Esophagus squamous epithelium (tissue), 5 donors: Measurements from ENCODE around the gene RPL35. TPM values are rescaled to one million over a fixed set of nuclear protein-coding genes. Genes with fewer than 3 reads are reported as not detected.

Source experiments
- DNase-seq: peaks from one replicate; lab custom pipeline; 2025; lab: John Stamatoyannopoulos, UW
- H3K27ac ChIP-seq, 4 donors: fragments of 200-600 bp; sonication (generic); one replicate each; pipeline ENCODE4 v1.5.1; 2016 to 2019; ENCODE audit warnings: mild to moderate bottlenecking in 1 of 4
- H3K27me3 ChIP-seq, 4 donors: fragments of 200-600 bp; sonication (generic); 1 replicate in 3 of 4; 2 replicates in 1 of 4; pipeline versions ENCODE4 v1.5.1 to v1.6.0; 2017 to 2021; ENCODE audit warnings: antibody characterized with exemption in 1 of 4
- H3K36me3 ChIP-seq, 3 donors: fragments of 200-600 bp; sonication (generic); one replicate each; pipeline ENCODE4 v1.5.1; 2016 to 2019
- H3K4me1 ChIP-seq, 3 donors: fragments of 200-600 bp; sonication (generic); one replicate each; pipeline ENCODE4 v1.5.1; 2017 to 2019
- H3K4me3 ChIP-seq, 4 donors: fragments of 200-600 bp; sonication (generic); 1 replicate in 3 of 4; 2 replicates in 1 of 4; pipeline ENCODE4 v1.5.1; 2016 to 2019; ENCODE audit warnings: mild to moderate bottlenecking in 2 of 4, moderate library complexity in 1 of 4
- H3K9me3 ChIP-seq, 3 donors: fragments of 200-600 bp; sonication (generic); one replicate each; pipeline ENCODE4 v1.5.1; 2016 to 2019
- CTCF ChIP-seq, 6 experiments: fragments of 450-650 bp in 4 of 6; fragments of 200-600 bp in 2 of 6; sonication (generic) in 2 of 6; IDR thresholded peaks; one replicate each; pipeline ENCODE4 v1.5.1; 2016 to 2019; ENCODE audit warnings: antibody characterized with exemption in 6 of 6, mild to moderate bottlenecking in 4 of 6, moderate library complexity in 4 of 6
- POLR2A ChIP-seq, 4 donors: fragments of 450-650 bp; IDR thresholded peaks; one replicate each; pipeline ENCODE4 v1.6.1; 2017; ENCODE audit warnings: antibody characterized with exemption in 4 of 4, mild to moderate bottlenecking in 4 of 4, moderate library complexity in 3 of 4
- WGBS, 2 donors: methylation state at CpG; one replicate each; pipeline ENCODE4 v1.1.5; 2018; 5-methylcytosine and 5-hydroxymethylcytosine counted together
- intact Hi-C: fragments of 100-400 bp; cut with DNase I; formaldehyde crosslinking; loops from one replicate; pipeline ENCODE4 v1.15.0; 2022
- total RNA-seq, 4 donors: library from RNA; depleted of rRNA; stranded (reverse); fragments of >200 nt; gene quantifications; one replicate each; pipeline ENCODE4 v1.1.0, GENCODE V29; 2016
- donor health status: DM: yes; HTN: yes; CAD: no.

The RPL35 gene
- total RNA-seq = 1,000 to 10,000 TPM; 2,345 to 3,186 (median 2,827) TPM

DNA sequence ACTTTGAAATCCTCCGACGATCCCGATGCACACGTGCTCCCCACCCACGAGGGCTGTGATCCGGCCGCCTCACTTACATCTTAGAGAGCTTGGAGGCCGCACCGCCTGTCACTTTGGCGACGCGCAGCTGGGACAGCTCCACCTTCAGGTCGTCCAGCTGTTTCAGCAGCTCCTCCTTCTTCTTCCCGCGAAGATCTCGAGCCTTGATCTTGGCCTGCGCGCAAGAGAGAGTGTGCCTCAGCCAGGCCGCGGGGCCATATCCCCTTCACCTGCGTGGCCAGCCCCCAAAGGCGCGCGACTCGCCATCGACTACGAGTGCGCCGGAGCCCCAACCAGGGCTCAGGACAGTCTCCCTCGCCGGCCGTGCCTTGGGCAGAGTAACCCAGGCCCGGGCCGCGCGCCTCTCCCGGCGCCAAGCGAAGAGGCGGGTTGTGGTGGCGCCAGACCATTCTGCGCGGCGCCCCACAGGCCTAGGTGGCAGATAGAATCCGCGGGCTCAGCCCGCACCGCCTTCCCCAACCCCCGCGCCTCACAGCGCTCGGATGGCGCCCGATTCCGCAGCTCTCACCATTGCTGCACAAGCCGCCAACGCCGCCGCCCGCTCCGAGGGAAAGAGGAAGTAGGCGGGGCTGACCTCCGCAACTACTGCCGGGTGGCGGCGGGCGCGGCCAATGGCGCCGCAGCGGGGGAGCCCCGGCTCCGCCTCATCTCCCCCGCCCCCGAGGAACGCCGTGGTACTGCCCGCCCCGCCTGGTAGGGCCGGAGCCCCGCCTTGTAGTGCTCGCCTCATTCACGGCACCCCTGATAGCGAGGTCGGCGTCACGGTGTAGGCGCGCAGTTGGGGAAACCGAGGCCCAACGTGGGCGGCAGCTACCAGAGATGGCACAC, at the start of gene RPL35, which contains the start of gene ARPC5L:
Gene RPL35 (minus strand): TSS at position 616 of the 888 bp plus-strand sequence. CDS start 45 bp downstream, at position 571.
Gene ARPC5L (plus strand): TSS at position 789 of the 888 bp plus-strand sequence. CDS start 7,161 bp downstream, outside the sequence.
- intact Hi-C loops = no loop called here

GRCh38 chr9:124908098-124908497, 46.3 kb upstream of the RPL35 start:
- H3K27ac ChIP-seq = no peak overlapping the region
- no peak for DNase-seq
- intact Hi-C loops = no loop called here
- no peaks in the 10 kb centered on the region for H3K4me1 ChIP-seq
- H3K9me3 ChIP-seq = no peaks in the 10 kb centered on the region
- H3K4me3 ChIP-seq = no peak overlapping the region
- TF ChIP-seq POLR2A (IDR thresholded peaks at IDR 0.05) (no peak), CTCF (IDR thresholded peaks at IDR 0.05) (no peak)
- H3K27me3 ChIP-seq = no peaks in the 10 kb centered on the region
- 73 to 92% methylated on average over 2 of the region's 2 CpGs for WGBS, 2 donors
- H3K36me3 ChIP-seq = peaks cover 0 to 99% (median 11%) of the 10 kb centered on the region in 3 donors

More for the DNA sequence above, at the start of gene RPL35, which contains the start of gene ARPC5L:
- Histone ChIP-seq H3K4me1 (peaks cover 32 to 75% (median 44%) of the 10 kb centered on the region in 3 donors), H3K27me3 (no peaks in the 10 kb centered on the region), H3K4me3 (peak within 1 kb of the TSS; percentile 70 to 99 (median 87)), H3K9me3 (no peaks in the 10 kb centered on the region), H3K36me3 (peaks cover 16 to 44% (median 28%) of the 10 kb centered on the region in 3 donors), H3K27ac (peak within 1 kb of the TSS; percentile 93 to 97 (median 94))
- WGBS, 2 donors = 0 to 2% methylated on average over 13 to 22 of the region's 92 CpGs
- TF ChIP-seq POLR2A (IDR thresholded peaks at IDR 0.05) (peak in 2 of 4 donors; percentile 86 to 94), CTCF (IDR thresholded peaks at IDR 0.05) (peak in 4 of 6 experiments; percentile 7 to 39 (median 28))
- DNase-seq = peak; percentile 82

DNA sequence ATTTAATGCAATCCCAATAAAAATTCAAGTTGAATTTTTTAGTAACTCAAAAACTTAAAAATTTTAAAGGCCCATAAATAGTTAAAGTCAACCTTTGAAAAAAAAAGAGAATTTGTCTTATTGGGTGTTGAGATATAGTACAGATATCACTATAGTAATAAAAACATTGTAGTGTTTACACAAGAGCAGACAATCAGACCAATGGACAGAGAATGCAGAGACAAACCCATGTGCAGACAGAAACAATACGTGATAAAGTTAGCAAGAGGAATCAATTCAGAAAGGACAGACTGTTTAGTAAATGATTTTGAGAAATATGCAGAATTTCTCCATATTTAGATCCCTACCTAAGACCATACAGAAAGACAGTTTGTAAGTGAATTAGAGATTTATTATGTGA, 45.2 kb upstream of the RPL35 start:
- intact Hi-C loops = no loop called here
- peaks cover 0 to 96% (median 11%) of the 10 kb centered on the region in 3 donors for H3K36me3 ChIP-seq
- DNase-seq = no peak

DNA sequence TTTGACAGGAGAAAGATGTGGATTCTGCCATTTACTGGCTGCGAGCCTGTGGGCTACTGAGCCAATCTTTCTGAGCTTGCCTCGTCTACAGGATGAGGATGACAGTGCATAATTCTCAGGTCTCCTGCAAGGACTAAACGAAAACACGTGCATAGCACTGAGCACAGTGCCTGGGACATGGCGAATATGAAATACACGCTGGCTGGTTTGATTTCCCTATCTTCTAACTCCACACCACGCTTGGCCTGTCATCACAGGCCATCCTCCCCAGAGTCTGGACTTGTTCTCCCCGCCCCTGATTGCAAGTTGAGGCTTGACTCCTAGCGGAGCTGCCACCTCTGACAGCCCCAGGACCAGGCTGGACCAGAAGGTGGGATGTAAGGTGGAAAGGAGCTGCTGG, 38.1 kb upstream of the RPL35 start:
- H3K4me1 ChIP-seq = peaks cover 0 to 11% (median 0%) of the 10 kb centered on the region in 3 donors
- H3K27ac ChIP-seq = no peak overlapping the region
- 70 to 81% methylated on average over 9 of the region's 9 CpGs for WGBS, 2 donors
- H3K9me3 ChIP-seq = no peaks in the 10 kb centered on the region
- TF ChIP-seq CTCF (IDR thresholded peaks at IDR 0.05) = no peak
- H3K27me3 ChIP-seq = no peaks in the 10 kb centered on the region
- peaks cover 12 to 80% (median 15%) of the 10 kb centered on the region in 3 donors for H3K36me3 ChIP-seq
- no peak overlapping the region for H3K4me3 ChIP-seq
- intact Hi-C loops = no loop called here
- no peak for DNase-seq

More for the DNA sequence above, 45.2 kb upstream of the RPL35 start:
- Histone ChIP-seq H3K4me3 (no peak overlapping the region), H3K27me3 (no peaks in the 10 kb centered on the region), H3K9me3 (no peaks in the 10 kb centered on the region), H3K4me1 (no peaks in the 10 kb centered on the region), H3K27ac (no peak overlapping the region)
- 82 to 86% methylated on average over 1 of the region's 1 CpG for WGBS, 2 donors
- TF ChIP-seq CTCF (IDR thresholded peaks at IDR 0.05) (no peak), POLR2A (IDR thresholded peaks at IDR 0.05) (no peak)
